GM12892 (cell line): ENCODE results near the gene SLC41A1.
A peak's percentile ranks its signal among the peaks of the same experiment; 100 is the strongest.

Experiments used
- DNase-seq: peaks from one replicate; pipeline ENCODE4 v3.0.0; 2011; ENCODE audit not compliant: insufficient read length
- FAIRE-seq: peaks from 2 replicates; lab custom pipeline; 2011; peaks lifted over from hg19 to GRCh38; lab: Jason Lieb, UNC
- POLR2A ChIP-seq: IDR thresholded peaks from 2 replicates; pipeline ENCODE4 v1.6.1; 2011; ENCODE audit warnings: low read depth, low read length, control low read depth
- POLR2AphosphoS5 ChIP-seq: IDR thresholded peaks from 2 replicates; pipeline ENCODE4 v1.6.1; 2011; ENCODE audit warnings: low read depth, low read length, control low read depth
- TAF1 ChIP-seq: IDR thresholded peaks from 2 replicates; pipeline ENCODE4 v1.6.1; 2011; ENCODE audit warnings: low read depth, mild to moderate bottlenecking, control low read depth, low read length, borderline replicate concordance

Gene SLC41A1

GRCh38 chr1:205763980-205764379 lies 49.0 kb downstream of the SLC41A1 start:
- DNase-seq (no peak), FAIRE-seq (no peak)
- TF ChIP-seq POLR2AphosphoS5 (no peak), TAF1 (no peak), POLR2A (no peak)

DNA sequence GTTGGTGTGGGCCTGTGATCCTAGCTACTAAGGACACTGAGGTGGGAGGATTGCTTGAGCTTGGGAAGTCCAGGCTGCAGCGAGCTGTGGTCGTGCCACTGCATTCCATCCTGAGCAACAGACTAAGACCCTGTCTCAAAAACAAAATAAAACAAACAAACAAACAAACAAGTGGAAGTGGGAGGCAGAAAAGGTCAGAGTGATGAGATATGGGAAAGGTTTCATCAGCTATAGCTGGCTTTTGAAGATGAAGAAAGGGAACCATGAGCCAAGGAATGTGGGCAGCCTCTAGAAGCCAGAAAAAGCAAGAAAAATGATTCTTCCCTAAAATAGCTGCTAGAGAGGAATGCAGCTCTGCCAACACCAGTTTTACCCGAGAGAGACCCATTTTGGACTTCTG lies 52.4 kb downstream of the SLC41A1 start:
- DNase-seq = no peak
- TF ChIP-seq TAF1 = no peak
- no peak for TF ChIP-seq POLR2AphosphoS5
- no peak for TF ChIP-seq POLR2A
- FAIRE-seq = no peak

DNA sequence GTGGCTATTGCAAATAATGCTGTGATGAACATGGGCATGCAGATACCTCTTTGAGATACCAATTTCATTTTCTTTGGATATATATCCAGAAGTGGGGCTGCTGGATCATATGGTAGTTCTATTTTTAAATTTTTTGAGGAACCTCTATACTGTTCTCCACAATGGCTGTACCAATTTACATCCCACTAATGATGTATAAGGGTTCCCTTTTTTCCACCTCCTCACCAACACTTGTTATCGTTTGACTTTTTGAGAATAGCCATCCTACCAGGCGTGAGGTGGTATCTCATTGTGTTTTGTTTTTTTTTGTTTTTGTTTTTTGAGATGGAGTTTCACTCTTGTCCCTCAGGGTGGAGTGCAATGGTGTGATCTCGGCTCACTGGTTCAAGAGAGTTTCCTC lies 56.4 kb downstream of the SLC41A1 start:
- TF ChIP-seq TAF1 (no peak), POLR2AphosphoS5 (no peak), POLR2A (no peak)
- no peak for DNase-seq
- FAIRE-seq = no peak

GRCh38 chr1:205754857-205755256 lies 58.1 kb downstream of the SLC41A1 start:
- DNase-seq (no peak), FAIRE-seq (no peak)
- TF ChIP-seq TAF1 (no peak), POLR2A (no peak), POLR2AphosphoS5 (no peak)

- FAIRE-seq = peak; percentile 85
- no peak for DNase-seq
- TF ChIP-seq POLR2A = no peak
- no peak for TF ChIP-seq POLR2AphosphoS5
- TF ChIP-seq TAF1 = no peak
These were observed 61.9 kb downstream of the SLC41A1 start for GRCh38 chr1:205751036-205751651.

- FAIRE-seq (peak; percentile 98), DNase-seq (peak; percentile 54)
- peak; percentile 31; the same call in 1 of the 2 replicates for TF ChIP-seq POLR2A
- TF ChIP-seq POLR2AphosphoS5 = peak; percentile 45; the same call in 1 of the 2 replicates
- peak; percentile 68; the same call in 1 of the 2 replicates for TF ChIP-seq TAF1
These were observed 62.6 kb downstream of the SLC41A1 start, which contains the start of gene NUCKS1 for GRCh38 chr1:205750138-205751035. Gene NUCKS1 (minus strand): TSS chr1:205750182. CDS start chr1:205749973, 209 bp downstream.

- peak; percentile 93 for FAIRE-seq
These were observed 63.5 kb downstream of the SLC41A1 start for GRCh38 chr1:205749234-205750137.

GRCh38 chr1:205748403-205749233 lies 64.4 kb downstream of the SLC41A1 start:
- DNase-seq (no peak), FAIRE-seq (peak; percentile 68)
- TF ChIP-seq POLR2A (no peak), POLR2AphosphoS5 (no peak; the same call in 1 of the 2 replicates), TAF1 (no peak)

More at GRCh38 chr1:205749234-205750137, 63.5 kb downstream of the SLC41A1 start:
- peak; percentile 90 for DNase-seq
- TF ChIP-seq TAF1 = no peak; the same call in 1 of the 2 replicates
- TF ChIP-seq POLR2A = peak; percentile 71; the same call in 1 of the 2 replicates
- peak; percentile 73; the same call in 1 of the 2 replicates for TF ChIP-seq POLR2AphosphoS5

GRCh38 chr1:205746757-205747412 lies 66.1 kb downstream of the SLC41A1 start:
- FAIRE-seq (no peak), DNase-seq (no peak)
- TF ChIP-seq TAF1 (no peak), POLR2AphosphoS5 (peak; percentile 74; the same call in 1 of the 2 replicates)

- TF ChIP-seq POLR2AphosphoS5 (no peak), TAF1 (no peak)
- DNase-seq (no peak), FAIRE-seq (no peak)
These were observed 68.6 kb downstream of the SLC41A1 start for GRCh38 chr1:205744403-205744802.
